Ureter (tissue), 1 donor: ENCODE data around the gene FITM2. TPM values are rescaled to one million over a fixed set of nuclear protein-coding genes. Genes with fewer than 3 reads are reported as not detected.
"Not testable (repeated sequence)": the region's sequence is repeated elsewhere in the genome, so short reads cannot be mapped to it uniquely, and the experiment has no call there.

Experiments used
- DNase-seq: peaks from one replicate; pipeline ENCODE4 v3.0.0-alpha.2; 2020; ENCODE audit warnings: low spot score
- total RNA-seq: library from RNA; stranded (reverse); gene quantifications from one replicate; pipeline ENCODE4 v1.2.4, GENCODE V29; 2023
- donor health status: DM: yes; HTN: yes; CAD: no.

Gene FITM2, protein sequence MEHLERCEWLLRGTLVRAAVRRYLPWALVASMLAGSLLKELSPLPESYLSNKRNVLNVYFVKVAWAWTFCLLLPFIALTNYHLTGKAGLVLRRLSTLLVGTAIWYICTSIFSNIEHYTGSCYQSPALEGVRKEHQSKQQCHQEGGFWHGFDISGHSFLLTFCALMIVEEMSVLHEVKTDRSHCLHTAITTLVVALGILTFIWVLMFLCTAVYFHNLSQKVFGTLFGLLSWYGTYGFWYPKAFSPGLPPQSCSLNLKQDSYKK
- 7.8 TPM for total RNA-seq

GRCh38 chr20:44310664-44311639, at the start of gene FITM2:
FITM2 (minus strand) TSS chr20:44311202; CDS start chr20:44311148, 54 bp downstream.
- DNase-seq, result peak; percentile 98

DNA sequence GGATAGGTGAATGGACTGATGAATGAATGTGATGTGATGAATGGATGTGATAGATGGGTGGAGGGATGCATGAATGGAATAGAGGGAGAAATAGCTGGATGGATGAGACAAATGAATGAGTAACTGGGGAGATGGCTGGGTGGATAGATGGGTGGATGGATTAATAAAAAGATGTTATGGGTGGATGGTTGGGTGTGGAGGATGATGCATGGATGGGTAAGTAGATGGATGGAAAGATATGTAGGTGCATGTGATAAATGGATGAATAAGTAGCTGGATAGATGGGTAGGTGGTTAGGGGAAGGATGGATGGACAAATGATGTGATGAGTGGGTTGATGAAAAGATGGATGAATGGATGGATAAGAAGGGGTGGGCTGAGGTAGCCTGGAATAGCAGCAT, 49.2 kb upstream of the FITM2 start:
- no peak for DNase-seq

GRCh38 chr20:44358776-44359175, 47.8 kb upstream of the FITM2 start:
- DNase-seq, result no peak

- DNase-seq, result no peak
Observed at GRCh38 chr20:44357555-44358125, 46.6 kb upstream of the FITM2 start.

DNA sequence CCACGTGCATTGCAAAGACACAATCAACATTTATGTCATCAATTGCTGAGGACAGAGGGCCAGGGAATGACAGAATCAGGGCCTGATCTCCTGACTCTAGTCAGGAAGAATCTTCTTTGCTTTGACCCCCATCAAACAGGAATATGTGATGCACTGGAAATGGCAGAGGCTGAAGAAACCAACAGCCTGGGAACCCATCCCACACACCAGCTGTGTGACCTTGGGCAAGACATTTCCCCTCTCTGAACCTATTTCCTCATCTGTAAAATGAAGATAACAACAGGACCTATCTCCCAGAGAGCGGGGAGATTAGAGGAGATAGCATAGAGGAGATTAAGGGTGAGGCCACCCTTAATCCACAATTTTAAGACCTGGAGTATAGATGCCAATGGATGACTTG, 46.0 kb upstream of the FITM2 start:
- DNase-seq, result no peak

GRCh38 chr20:44356353-44356723, 45.3 kb upstream of the FITM2 start:
- no peak for DNase-seq

DNA sequence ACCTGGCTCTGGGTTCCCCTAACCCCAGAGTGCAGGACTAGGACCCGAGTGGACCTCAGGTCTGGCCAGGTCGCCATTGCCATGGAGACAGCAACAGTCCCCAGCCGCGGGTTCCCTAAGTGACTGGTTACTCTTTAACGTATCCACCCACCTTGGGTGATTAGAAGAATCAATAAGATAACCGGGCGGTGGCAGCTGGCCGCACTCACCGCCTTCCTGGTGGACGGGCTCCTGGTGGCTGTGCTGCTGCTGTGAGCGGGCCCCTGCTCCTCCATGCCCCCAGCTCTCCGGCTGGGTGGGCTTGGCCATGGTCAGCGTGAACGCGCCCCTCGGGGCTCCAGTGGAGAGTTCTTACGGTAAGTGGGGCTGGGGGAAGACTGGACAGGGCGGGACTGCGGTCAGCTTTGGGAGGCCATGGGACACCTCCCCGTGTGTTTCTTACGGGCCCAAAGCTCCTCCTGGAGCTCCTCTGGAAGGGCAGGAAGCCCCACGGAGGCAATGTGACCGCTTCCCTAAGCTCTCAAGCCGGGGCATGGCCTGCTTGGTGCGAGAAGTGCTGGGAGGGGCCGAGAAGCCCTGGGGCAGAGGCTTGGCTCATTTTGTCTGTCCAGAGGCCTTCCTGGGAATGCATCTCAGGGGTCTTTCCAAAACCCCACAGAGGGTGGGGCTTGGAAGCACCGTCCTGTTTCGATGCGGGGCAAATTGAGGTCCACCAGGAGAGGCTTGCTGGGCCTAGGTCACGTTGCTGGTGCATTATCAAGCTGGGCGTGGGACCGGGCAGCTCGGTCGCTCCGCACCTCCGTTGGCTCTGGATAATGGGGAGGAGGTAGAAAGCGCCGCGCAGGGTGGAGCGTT, 44.7 kb upstream of the FITM2 start, which contains the start of gene HNF4A:
TSS of gene HNF4A (plus strand) at position 202 of the 855 bp plus-strand sequence. CDS start at position 308, 106 bp downstream.
- no peak for DNase-seq

DNA sequence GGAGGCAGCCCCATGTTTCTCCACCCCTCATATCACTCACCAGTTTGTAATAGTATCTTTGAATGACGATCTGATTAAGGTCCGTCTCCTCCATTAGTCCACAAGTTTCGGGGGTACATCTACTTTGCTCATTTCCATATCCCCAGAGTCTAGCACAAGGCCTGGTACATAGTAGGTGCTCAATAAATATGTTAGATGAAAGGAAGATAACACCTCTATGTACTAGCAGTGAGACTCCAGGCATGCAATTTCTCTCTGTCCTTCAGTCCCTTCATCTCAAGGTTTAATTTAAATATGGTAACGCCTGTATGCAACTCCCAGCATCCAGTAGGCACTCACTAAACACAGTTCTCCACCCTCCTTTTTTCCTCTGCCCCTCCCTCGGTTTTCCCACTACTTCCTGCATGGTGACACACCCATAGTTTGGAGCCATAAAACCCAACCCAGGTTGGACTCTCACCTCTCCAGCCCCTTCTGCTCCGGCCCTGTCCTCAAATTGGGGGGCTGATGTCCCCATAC, 44.0 kb upstream of the FITM2 start:
- DNase-seq, result no peak

DNA sequence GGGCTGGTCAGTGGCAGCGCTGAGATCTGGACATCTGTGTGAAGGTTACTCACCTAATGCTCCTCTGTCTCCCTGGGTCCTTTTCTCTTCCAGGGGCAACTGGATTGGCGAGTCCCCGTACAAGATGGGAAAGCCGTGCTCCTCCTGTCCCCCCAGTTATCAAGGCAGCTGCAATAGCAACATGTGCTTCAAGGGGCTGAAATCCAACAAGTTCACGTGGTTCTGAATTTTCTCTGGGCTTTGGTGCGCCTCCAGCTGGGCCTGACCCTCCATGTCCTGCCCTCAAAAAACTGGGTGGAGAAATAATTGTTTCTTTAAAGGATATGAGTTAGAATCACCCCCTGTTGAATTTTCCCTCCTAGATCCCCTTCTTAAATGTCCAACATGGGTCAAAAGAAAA, 39.6 kb upstream of the FITM2 start:
- DNase-seq, result no peak

DNA sequence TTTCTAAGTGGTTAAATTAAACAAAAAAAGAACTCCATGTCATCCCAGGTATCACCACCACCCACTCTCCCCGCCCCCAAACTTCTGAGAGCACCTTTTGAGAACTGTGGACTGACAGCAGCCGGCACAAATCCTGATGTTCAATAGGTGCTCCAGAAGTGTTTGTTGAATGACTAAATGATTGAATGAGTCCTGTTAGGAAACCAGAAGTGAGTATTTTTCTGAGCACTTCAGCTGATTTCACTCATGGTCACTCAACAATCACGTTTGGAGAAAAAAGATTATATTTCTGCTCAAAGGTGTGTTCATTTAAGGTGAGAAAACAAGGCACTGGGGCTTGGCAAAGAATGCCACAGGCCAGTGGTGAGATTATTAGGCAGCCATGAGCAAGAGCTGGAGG, 38.3 kb upstream of the FITM2 start:
- DNase-seq, result no peak

- DNase-seq, result no peak
Observed at GRCh38 chr20:44348168-44348659, 37.2 kb upstream of the FITM2 start.

GRCh38 chr20:44345941-44346340, 34.9 kb upstream of the FITM2 start:
- DNase-seq, result not testable (repeated sequence)

- no peak for DNase-seq
Observed at GRCh38 chr20:44345147-44345546, 34.1 kb upstream of the FITM2 start.

DNA sequence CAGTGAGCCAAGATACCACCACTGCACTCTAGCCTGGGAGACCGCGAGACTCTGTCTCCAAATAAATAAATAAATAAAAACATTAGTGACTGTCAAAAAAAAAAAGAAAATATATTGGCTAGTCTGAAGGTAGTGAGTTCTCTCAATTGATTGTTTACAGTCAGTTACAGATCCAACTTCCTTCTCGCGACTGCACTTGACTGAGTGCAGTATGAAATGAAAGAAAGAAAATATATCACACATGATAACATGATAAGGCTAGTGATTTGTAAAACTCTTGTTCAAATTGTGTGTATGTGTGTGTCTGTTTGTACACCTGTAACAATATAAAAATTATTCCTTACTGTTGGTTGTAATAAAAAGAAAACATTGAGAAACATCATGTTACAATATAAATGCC, 33.7 kb upstream of the FITM2 start:
- DNase-seq, result no peak

- no peak for DNase-seq
Observed at GRCh38 chr20:44343162-44343675, 32.2 kb upstream of the FITM2 start.

GRCh38 chr20:44342248-44342647, 31.2 kb upstream of the FITM2 start:
- DNase-seq, result no peak

- no peak for DNase-seq
Observed at GRCh38 chr20:44336725-44337380, 25.9 kb upstream of the FITM2 start, which contains the start of gene R3HDML. R3HDML (plus strand) TSS chr20:44337043; CDS start chr20:44337158, 115 bp downstream.

DNA sequence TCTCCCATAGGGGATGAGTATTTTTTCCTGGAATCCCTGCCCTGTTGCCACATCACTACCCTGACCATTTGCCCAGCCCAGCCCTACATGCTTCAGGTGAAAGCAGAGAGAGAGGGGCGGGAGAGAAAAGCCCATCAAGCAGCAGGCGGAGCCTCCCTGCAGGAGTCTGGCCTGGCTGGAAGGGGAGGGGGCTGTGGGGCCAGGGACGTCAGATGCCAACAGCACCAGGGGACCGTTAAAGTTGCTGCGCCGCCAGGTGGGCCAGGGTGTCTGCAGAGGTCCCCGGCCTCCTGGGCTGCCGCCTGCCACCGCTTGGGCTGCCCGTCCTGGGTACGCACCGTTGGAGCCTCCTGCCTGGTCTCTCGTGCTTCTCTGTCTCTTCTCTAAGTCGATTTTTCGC, 25.1 kb upstream of the FITM2 start:
- no peak for DNase-seq

DNA sequence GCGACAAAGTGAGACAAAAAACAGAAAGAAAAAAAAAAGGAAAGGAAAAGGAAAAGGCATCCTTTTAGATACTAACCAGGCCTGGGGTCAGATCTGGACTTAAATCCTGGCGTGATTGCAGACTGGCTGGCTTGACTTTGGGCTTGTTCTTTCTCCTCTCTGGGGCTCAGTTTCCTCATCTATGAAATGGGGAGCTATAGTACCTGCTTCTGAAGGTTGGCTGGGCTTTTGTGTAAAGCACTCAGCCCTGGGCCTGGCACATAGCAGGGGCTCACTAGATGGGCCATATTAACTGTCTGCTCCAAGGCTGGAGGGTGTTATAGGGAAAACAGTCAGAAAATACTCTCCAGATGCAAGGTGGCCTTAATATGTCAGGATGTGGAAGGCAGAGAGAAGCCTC, 24.7 kb upstream of the FITM2 start:
- no peak for DNase-seq

DNA sequence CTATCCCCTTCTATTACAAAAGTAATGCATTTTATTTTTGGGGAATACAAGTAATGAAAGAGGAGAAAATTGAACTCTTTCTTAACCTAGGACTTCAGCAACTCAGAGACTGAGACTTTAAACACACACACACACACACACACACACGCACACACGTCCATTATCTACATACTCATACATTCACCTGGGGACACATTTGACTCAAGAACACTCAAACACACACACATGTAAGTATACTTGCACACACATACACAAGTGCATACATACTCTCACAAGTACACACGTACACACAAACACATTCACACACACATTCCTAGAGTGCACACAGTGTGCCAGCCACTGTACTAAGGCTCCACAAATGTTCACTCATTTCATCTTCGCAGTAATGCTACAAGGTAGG, 23.7 kb upstream of the FITM2 start:
- DNase-seq, result no peak
